CD4-positive, alpha-beta T cell treated with Interferon alpha-2 for 1 hour (primary cell): ENCODE results near the gene CAMK2B.

Experiments
- DNase-seq, 2 donors: peaks; one replicate each; pipeline ENCODE4 v3.0.0-alpha.2; 2020 to 2022

The CAMK2B gene

DNA sequence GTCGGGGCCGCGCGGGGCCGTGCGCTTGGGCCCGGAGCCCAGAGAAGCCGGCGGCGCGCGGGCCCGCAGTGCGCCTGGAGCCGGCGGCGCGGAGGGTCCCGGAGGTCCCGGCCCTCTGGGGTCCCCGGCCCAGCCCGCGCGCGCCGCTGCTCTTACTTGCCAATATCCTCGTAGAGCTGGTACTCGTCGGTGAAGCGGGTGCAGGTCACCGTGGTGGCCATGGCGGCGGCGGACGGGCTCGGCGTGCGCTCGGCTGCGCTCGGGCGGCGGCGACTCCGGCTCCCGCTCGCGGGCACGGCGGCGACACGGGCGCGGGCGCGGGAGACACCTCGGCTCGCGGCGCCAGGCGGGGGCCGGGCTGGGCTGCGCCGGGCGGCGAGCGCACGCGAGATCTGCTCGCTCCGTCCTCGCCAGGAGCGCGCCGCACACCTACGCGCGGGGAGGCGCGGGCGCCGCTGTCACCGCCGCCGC, at the start of gene CAMK2B:
Gene CAMK2B (minus strand): TSS at position 394 of the 471 bp plus-strand sequence. CDS start 173 bp downstream, at position 221.
- no peak for DNase-seq

DNA sequence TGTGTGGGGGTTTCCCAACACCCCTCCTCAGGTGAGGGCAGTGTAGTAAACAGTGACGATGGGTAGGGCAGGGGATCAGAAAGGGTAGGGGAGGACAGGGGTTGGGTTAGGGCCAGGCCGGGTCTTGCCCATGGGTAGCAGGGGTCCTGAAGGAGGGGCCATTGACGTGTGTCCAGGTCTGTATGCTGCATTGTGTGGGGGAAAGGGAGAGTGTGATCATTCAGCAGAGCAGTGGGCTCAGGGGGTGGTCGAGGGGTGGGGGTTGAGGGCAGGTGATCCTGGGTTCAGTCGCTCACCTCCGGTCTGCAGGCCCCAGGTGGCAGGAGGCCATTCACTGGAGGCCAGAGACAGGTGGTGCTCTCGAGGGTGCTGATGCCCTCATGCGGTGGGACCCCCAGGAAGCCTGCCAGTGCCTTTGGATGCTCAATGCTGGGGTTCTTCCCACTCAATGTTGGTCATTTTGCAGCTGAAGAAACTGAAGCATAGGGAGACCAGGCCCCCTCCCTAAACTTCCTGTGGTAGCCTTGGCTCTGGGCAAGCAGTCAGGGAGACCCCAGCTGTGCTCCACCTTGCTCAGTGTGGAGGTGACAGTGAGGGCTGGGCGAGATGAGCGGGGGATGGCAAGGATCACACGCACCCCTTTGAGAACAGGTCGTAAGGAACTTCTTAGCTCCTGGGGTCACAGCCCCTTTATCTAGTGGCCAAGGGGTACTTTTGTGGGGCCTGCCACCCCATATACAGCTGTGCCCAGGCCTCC, 48.8 kb upstream of the CAMK2B start:
- DNase-seq, result no peak

DNA sequence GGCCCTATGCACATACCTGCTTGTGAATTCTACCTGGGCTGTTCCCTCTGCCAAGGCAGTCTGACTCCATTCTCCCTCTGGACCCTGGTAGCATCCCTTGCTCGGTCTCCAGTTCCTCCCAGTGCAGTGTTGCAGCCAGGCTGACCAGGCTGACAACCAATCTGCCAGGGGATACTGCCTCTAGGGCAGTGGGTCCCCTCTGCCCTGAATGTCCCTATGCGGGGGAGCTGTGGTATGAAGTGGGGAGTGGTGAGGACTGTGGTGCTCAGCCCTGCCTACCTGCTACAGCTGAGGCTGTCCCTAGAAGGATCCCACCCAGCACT, 48.0 kb upstream of the CAMK2B start:
- no peak for DNase-seq

DNA sequence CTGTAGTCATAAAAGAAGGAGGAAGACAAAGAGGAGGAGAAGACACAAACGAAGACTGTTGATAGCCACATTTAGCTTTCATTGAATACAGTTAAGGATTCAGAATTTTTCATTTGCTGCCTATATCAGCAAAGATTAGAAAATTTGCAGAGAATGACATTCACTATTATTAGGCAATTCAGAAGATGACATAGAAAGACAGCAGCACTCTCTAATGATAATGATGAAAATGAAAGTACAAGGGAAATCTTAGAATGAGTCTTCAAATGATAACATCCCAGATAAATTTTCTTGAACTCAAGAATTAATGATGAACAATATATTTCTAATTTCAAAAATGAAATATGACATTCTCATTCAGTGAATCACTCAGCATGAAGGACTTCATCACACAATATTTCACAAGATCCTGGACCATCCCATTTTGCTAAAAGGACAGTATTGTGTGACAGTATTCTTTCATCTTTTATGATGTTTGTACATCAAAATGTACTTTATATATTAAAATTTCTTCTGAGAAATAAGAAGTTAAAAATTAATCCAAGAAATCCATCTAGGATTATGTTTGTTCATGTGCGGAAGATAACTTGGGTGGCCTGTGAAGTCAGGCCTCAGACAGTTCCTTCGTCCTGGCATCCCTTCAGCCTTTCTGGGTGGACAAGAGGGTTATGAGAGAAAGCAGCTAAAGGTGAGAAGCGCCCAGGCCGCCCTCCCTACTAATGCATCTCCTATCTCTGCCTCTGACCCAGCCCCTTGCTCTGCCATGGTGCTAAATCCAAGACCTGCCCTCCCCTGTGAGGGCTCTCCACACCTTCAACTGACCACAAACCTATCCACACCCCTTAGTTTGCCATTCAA, 47.4 kb upstream of the CAMK2B start:
- DNase-seq, result no peak

DNA sequence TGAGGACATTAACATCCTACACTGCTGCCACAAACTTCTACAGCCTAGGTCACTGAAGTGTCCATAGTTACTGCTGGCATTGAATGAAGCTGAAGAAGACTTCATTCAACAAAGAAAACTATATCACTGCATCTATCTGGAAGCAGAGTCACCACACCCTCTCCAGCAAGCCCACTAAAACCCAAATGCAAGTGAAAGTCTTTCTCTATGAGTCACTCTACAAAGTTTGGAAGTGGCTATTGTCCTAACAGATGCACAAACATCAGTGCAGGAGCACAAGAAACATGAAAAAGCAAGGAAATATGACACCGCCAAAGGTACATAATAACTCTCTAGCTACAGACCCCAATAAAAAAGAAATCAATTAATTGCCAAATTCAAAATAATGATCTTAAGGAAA, 43.5 kb upstream of the CAMK2B start:
- no peak for DNase-seq

DNA sequence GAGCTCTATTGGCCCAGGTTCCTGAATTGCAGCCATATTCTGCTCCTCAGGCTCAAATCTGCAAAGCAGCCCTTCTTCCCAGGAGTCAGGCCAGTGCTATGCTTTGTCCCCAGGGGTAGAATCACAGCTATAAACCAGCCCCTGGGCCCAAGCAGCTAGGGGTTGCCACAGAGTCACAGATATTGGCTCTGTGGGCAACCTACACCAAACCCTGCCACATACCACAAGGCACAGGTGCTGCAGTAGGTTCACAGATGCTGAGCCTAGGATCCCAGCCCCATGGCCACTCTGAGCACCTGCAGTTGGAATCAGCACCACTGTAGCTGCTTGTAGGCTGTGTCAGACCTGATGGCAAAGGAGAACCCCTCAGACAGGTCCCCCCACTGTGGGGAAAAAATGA, 43.1 kb upstream of the CAMK2B start:
- DNase-seq, result no peak

DNA sequence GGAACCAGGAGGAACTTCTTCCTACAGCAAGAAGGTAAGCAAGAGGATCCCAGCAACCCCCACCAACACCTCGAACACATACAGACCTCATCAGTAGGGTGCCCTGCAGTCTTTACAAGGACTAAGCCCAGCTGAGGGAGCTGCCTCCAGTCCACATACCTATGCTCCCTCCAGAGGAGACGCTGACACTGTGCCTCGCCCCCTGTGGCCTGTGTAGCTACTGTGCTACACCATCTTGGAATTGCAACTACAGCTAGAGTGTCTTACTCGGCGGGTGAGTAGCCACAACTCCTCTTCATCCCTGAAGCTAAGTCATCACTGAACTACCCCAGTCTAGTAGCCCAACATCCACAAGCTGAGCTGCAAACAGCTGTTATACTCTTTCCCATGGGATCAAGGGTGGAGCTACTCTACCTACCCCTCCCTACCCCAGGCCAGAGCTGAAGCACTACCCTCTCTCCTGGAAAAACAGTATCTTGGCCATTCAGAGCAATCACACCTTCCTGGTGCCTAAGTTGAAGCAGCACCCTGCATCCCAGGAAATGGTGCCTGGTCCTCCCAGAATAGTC, 42.2 kb upstream of the CAMK2B start:
- no peak for DNase-seq

DNA sequence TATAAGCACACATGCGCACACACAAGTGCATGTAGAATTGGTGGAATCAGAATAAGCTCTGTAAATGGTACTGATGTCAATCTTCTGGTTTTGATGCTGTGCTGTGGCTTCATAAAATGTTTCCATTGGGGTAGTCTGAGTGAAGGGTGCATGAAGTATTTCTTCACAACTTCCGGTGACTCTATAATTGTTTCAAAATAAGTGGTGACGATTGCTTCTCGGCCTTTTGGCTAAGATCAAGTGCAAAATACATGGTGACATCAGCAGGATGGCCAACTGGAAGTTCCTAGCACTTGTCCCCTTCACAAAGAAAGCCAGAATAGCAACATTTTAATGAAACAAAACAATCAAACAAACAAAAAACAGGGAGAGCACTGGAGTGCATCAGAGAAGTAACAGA, 41.6 kb upstream of the CAMK2B start:
- DNase-seq, result no peak

DNA sequence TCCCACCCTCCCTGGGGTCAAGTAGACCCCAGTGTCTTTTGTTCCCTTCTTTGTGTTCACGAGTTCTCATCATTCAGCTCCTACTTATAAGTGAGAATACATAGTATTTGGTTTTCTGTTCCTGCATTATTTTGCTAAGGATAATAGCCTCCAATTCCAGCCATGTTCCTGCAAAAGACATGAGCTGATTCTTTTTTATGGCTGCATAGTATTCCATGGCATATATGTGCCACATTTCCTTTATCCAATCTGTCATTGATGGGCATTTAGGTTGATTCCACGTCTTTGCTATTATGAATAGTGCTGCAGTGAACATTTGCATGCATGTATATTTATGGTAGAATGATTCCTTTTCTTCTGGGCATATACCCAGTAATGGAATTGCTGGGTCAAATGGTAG, 28.3 kb upstream of the CAMK2B start:
- DNase-seq, result no peak

DNA sequence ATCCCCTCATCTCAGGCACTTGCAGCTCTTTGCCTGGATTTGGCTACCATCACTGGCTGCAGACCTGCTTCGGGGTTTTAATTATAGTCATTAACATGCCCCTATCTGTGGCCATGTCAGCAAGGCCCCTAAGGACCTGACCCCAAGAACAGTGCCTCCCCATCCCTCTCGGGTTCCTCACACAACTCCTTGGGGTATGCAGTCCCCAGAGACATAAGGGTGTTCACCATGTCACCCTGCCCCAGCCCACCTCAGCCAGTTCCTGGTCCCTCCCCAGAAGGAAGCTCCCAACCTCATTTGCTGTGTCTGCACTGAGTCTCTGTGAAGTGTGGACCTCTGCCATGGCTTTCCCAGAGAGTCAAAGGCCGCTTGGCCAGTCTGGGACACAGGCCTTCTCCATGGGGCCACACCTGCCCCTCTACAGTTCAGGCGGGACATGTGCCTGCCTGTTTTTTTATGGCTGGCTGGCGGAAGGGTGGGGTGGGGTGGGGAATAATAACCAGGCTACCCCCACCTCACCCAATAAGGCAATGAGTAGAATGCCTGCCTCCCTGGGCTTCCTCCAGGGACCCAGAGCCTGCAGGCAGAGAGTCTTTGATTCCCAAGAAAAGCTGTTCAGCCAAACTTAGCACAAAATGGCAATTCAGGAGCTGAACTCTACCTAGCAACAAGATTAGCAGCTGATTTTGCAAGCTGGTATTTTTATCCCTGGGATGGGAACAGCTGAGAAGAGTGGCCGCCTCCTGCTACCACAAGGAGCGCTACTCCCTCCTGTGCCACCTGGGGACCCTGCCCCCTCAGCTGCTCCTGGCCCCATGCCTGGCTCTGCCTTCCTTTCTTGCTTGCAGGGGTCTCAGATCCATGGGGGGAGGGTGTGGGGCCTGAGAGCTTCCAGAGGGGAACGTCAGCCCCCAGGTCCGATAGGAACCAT, 23.7 kb upstream of the CAMK2B start:
- no peak for DNase-seq

DNA sequence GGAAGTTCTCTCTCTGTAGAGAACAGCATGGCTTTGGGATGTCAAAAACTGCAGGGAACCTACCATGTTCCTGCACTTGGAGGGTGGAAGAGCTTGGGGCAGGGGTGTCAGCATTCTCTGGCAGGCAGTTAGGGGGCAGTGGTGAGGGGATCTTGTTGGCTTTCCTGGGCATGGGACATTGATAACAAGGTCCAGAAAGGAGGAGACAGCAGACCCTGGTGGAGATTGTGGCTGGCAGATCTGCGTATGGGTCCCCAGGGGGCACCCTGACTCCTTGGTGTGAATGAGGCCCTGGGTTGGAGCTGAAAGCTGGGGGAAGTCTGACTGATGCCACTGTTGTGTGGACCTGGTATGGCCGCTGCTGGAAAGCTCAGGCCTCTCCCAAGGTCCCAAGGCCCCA, 22.9 kb upstream of the CAMK2B start:
- peak in 1 of 2 donors; percentile 4 for DNase-seq

DNA sequence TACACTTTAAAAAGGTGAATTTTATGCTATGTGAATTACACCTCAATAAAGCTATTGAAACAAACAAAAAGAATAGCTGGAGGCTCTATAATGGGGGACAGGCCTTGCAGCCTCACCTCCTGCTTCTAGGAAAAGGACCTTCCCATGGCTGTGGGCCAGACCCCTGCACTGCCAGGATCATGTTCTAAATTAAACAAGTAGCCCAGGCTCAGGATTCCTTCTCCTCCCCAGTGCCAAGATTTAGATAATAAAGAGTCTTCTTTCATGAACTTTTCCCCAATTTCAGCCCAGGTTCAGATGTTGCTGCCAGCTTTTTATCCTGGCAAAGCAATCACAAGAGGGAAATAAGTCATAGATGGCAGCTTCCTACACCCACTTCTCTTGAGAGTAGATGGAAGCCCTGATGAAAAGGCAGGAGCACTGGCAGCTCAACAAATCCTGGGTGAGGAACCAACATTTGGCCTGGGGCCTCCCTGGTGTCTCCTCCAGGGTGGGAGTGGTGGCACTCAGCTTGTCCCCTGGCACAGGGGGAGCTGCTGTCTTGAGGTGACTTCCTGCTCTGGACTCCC, 22.2 kb upstream of the CAMK2B start:
- no peak for DNase-seq

DNA sequence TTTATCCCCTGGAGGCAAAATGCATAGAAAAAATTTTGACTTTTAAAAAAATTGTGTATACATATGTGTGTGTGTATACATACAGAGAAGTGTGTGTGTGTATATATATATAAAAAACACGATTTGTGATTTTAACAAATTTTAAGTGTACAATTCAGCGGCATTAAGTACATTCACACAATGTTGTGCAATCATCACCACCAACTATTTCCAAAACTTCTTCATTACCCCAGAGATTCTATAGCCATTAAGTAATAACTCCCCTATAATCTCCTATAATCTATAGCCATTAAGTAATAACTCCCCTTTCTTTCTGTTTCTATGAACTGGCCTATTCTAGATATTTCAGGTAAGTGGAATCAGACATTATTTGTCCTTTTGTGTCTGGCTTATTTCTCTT, 20.7 kb upstream of the CAMK2B start:
- no peak for DNase-seq

DNA sequence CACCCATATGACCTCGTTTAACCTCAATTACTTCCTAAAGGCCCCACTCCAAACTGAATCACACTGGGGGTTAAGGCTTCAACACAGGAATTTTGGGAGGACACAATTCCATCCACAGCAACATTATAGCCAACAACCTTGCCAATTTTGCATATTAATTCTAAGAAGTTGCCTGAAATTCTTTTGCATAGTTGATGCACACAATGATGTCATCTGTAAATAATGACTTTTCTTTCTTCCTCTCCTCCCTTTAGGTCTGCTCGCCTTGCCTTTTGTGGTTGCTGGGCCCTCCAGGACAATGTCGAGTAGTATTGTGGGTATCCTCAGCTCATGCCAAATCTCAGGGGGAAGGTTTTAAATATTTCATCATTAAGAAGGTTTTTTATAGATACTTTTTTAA, 16.0 kb upstream of the CAMK2B start:
- DNase-seq, result no peak

DNA sequence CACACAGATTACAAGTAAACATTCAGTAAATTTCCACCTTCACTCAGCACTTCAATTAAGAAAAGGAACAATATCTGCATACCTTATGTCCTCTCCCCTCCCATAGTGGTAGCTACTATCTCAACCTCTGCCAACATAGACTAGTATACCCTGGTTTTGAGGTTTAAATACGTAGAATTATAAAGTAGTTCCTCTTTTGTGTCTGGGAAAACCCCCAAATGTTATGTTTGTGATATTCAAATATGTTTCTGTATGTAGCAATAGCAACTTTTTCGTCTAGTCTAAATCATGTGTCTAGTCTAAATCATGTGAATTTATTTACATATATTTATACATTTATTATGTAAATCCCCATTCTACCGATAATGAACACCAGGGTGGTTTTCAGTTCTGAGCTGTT, 13.2 kb upstream of the CAMK2B start:
- no peak for DNase-seq

DNA sequence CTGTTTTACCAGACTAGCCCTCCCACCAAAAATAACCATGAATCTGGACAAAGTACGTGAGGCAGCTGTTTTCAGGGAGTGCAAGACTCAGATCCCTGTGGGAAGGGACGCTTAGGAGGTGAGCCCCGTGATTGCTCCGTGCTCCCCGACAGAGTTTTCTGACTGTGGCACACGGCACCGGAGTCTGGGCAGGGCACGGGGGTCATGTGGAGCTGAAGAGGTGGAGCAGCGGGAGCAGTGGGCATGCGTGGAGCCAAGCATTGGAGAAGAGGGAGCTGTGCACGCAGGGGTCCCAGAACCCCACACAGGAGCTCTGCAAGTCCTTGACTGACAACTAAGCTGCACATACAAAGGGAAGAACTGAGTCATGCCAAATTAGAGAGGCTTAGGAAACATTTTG, 11.1 kb upstream of the CAMK2B start:
- DNase-seq, result no peak

DNA sequence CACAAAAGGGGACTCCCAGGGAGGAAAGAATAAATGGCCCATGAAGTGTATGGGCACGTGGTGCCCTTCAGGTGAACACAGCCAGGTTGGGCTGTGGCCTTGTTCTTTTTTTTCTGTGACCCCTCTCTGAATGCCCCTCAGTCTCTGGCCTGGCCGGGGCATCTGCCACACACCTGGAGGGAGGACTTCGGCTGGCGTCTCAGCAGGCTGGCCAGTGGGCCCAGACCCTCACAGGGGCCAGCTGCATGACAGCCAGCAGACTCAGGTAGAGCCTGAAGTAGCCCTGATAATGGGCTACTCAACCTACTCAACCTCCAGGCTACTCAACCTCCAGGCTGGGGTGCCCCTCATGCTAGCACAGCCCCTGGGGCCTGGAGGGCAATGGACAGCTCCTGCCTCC, 9.8 kb upstream of the CAMK2B start:
- DNase-seq, result no peak

DNA sequence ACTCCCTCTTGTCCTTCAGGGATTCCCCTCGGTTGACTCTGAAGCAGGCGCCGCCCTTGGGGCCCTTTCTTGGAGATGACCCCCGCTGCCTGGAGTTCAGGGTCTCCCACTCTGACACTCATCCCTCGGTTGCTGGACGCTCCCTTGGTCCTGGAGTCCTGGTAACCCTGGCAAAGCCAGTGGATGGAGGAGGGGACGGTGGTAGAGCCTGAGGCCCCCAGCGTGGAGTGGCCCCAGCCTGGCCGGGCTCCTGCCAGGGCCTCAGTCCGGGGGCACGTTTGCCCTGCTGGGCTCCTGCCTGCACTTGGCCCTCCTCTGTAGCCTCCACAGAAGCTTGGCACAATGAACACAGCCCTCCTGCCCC, 9.3 kb upstream of the CAMK2B start:
- no peak for DNase-seq

DNA sequence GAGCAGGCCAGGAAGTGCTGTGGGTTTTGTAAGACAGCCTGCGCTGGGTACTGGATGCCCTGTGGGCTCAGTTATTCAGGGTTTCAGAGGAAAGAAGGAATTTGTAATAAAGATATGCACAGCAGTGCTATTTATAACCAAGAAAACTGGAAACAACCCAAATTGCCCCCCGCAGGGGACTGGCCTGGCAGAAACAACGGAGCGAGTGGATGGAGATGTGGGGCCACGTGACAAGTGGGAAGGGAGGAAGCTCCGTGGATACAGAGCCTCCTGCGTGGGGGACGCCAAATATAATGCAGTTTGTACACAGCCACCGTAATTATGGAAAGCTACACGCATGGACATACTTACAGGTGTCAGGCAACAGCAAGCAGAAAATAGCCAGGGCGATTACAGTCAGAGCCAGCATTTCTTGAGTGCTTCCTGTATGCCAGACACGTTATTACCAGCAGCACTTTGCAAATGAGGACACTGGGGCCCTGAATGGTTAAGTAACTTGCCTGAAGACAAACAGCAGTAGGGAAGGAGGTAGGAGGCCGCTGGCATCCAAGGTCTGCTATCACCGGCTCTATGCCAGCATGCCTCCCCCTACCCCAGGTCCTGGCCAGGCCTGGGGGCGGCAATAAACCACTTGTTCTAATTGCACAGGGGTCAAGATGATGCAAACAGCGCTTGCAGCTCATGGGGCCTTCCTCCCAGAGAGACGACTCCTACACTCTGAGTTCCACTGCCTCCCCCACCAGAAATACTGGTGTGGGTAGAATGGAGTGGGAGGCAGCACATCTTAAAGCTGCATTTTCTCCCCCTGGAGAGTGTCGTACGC, 8.7 kb upstream of the CAMK2B start:
- DNase-seq, result no peak

DNA sequence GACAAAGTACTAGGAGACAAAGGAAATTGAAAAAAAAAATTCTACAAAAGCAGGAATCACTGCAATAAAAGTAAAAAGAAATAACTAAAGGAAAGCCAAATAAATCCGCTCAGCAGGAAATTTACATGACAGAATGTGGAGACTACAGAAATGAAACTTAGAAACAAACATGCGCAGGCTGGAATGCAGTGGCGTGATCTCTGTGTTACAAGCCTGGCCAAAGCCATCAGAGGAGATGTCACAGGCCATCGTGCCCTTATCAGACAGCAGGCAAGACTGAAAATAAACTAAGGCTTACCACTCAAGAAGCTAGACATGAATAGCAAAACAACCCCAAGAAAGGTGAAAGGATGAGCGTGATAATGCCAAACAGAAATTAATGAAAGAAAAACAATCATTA, 6.3 kb upstream of the CAMK2B start:
- no peak for DNase-seq

DNA sequence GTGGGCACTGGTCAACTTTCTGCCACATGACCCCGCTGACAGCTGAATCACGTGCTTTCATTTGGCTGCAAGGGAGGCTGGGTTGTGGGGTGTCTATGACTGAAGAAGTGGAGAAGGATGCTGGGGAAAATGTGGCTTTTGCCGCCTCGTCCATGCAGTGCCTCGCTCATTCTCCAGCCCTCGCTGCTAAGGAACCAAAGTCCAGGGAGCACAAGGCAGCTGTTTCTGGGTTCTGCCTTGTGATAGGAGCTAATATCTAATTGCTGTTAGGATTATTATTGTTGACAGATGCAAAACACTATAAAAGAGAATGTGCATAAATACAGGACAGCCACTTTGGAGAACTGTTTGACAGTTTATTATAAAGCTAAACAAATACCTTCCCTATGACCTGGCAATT, 4.9 kb upstream of the CAMK2B start:
- DNase-seq, result no peak

DNA sequence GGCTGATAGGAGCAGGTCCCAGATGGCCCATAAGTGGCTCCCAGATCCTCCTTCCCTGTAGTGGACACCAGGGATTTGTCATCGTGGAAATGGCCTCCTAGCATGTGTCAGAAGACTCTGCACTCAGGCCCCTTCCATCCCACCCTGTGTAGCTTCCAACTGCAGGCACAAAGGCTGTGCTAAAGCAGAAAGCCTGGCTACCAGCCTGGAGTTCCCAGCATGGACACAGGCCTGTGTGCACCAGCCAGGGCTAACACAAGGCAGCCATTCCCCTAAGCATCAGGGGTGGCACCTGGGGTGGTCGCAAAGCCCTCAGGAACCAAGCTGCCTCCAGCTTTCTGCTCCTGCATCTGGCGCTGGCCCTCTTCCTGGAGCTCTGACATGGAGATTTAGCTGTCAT, 4.5 kb upstream of the CAMK2B start:
- no peak for DNase-seq
